Endothelial cell of umbilical vein (primary cell): Measurements from ENCODE around the gene GRB2.

ENCODE experiments used
- POLR2A ChIP-seq: IDR thresholded peaks from 2 replicates; pipeline ENCODE4 v1.6.1; 2012; ENCODE audit warnings: low read depth, mild to moderate bottlenecking, control low read depth, low read length
- POLR2AphosphoS5 ChIP-seq: IDR thresholded peaks from 2 replicates; pipeline ENCODE4 v1.6.1; 2012; ENCODE audit warnings: low read depth, mild to moderate bottlenecking, control low read depth, low read length, moderate library complexity; ENCODE audit not compliant: insufficient read depth
- TF ChIP-seq, protein P1 (sequence below), 2 donors: IDR thresholded peaks; 1 replicate in 1 of 2; 2 replicates in 1 of 2; pipeline ENCODE4 v1.5.1; 2011; ENCODE audit warnings: low read length in 2 of 2, mild to moderate bottlenecking in 2 of 2, moderate library complexity in 2 of 2, control low read depth in 1 of 2, inconsistent platforms in 1 of 2, low read depth in 1 of 2; ENCODE audit not compliant: insufficient read depth in 1 of 2; ENCODE audit errors: extremely low read depth in 1 of 2

GRCh38 chr17:75410141-75410540, 4.7 kb upstream of the GRB2 start:
- TF ChIP-seq POLR2A: no peak
- TF ChIP-seq POLR2AphosphoS5: no peak
- TF ChIP-seq, protein P1, sequence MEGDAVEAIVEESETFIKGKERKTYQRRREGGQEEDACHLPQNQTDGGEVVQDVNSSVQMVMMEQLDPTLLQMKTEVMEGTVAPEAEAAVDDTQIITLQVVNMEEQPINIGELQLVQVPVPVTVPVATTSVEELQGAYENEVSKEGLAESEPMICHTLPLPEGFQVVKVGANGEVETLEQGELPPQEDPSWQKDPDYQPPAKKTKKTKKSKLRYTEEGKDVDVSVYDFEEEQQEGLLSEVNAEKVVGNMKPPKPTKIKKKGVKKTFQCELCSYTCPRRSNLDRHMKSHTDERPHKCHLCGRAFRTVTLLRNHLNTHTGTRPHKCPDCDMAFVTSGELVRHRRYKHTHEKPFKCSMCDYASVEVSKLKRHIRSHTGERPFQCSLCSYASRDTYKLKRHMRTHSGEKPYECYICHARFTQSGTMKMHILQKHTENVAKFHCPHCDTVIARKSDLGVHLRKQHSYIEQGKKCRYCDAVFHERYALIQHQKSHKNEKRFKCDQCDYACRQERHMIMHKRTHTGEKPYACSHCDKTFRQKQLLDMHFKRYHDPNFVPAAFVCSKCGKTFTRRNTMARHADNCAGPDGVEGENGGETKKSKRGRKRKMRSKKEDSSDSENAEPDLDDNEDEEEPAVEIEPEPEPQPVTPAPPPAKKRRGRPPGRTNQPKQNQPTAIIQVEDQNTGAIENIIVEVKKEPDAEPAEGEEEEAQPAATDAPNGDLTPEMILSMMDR (IDR thresholded peaks at IDR 0.05; ENCODE audit: extremely low read depth in 1 of 2, insufficient read depth in 1 of 2, low read depth in 1 of 2, low read length in 2 of 2): no peak
